ENCODE data around the gene RIC8B.

The RIC8B gene

DNA sequence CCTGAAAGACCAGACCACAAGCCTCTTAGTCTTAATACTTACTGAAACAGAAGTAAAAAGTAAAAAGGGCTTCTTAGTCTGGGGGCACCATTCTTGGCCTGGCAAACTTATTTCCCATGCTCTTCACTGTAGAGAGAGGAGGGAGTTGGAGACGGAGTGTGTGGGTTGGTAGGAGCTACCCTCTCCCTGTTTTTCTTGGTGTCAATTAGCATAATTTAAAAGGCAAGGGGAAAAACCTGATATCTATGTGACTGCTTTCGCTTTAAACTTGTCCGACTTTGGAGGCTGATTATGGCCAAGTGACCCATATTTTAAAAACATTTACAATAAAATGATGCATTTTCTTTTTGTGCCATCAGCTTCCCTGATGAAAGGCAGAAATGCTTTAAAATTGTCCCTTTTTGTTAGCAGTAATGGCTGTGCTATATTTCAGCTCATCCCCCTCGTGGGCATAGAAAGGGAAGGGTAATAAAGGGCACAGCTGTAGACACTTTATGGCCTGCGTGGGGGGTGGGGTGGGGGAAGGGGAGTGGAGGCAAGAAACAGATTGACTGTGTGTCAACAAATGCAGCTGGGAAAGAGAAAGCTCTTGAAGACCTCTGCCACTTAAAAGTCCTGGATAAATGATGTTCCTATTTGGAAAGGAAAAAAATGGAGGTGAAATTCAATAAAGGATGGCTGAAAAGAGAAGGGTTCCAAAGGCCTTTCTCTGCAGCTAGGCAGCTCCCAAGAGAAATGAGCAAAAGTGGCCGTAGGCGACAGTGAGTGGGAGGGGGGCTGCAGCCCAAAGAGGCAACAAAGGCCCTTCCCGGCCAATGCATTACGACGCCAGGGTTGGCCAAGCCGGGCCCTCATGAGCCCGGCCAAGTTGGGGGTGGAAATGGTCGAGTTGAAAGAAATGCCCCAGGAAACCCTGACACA lies 123.8 kb downstream of the RIC8B start:
- Histone ChIP-seq H4K20me1 (ENCODE audit: insufficient read depth, low read length) (no peaks in the 10 kb centered on the region), H3K27me3 (replicated peaks; ENCODE audit: insufficient read depth, low read length) (no peaks in the 10 kb centered on the region), H3K9ac (ENCODE audit: low read length) (no peak overlapping the region), H3K36me3 (replicated peaks; ENCODE audit: insufficient read depth, low read length) (no peaks in the 10 kb centered on the region), H3F3A (ENCODE audit: insufficient read depth, low read length) (no peaks in the 10 kb centered on the region), H3K79me2 (ENCODE audit: low read length) (no peaks in the 10 kb centered on the region), H3K27ac (ENCODE audit: low read length) (no peak overlapping the region), H2AFZ (ENCODE audit: low read length) (no peak overlapping the region), H3K9me3 (replicated peaks; ENCODE audit: insufficient read depth, low read length) (no peaks in the 10 kb centered on the region), H3K4me3 (ENCODE audit: low read length) (no peak overlapping the region), H3K9me2 (replicated peaks; ENCODE audit: insufficient read depth, low read length) (no peaks in the 10 kb centered on the region), H3K4me1 (ENCODE audit: low read length) (no peaks in the 10 kb centered on the region), H3K4me2 (ENCODE audit: low read depth, low read length) (no peak overlapping the region)
- TF ChIP-seq EZH2phosphoT487 (IDR thresholded peaks at IDR 0.05; ENCODE audit: low read length) (no peak), EZH2 (optimal IDR thresholded peaks at IDR 0.05; ENCODE audit: low read depth, low read length) (no peak)
- TF ChIP-seq, protein P1, sequence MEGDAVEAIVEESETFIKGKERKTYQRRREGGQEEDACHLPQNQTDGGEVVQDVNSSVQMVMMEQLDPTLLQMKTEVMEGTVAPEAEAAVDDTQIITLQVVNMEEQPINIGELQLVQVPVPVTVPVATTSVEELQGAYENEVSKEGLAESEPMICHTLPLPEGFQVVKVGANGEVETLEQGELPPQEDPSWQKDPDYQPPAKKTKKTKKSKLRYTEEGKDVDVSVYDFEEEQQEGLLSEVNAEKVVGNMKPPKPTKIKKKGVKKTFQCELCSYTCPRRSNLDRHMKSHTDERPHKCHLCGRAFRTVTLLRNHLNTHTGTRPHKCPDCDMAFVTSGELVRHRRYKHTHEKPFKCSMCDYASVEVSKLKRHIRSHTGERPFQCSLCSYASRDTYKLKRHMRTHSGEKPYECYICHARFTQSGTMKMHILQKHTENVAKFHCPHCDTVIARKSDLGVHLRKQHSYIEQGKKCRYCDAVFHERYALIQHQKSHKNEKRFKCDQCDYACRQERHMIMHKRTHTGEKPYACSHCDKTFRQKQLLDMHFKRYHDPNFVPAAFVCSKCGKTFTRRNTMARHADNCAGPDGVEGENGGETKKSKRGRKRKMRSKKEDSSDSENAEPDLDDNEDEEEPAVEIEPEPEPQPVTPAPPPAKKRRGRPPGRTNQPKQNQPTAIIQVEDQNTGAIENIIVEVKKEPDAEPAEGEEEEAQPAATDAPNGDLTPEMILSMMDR (IDR thresholded peaks at IDR 0.05; ENCODE audit: low read length), result no peak
- DNase-seq, result no peak

GRCh38 chr12:106900554-106900953 lies 126.1 kb downstream of the RIC8B start:
- no peaks in the 10 kb centered on the region for H3K4me1 ChIP-seq (ENCODE audit: low read length)
- H2AFZ ChIP-seq (ENCODE audit: low read length), result no peak overlapping the region
- H3K79me2 ChIP-seq (ENCODE audit: low read length), result no peaks in the 10 kb centered on the region
- no peaks in the 10 kb centered on the region for H3F3A ChIP-seq (ENCODE audit: insufficient read depth, low read length)
- H3K9ac ChIP-seq (ENCODE audit: low read length), result no peak overlapping the region
- DNase-seq, result no peak
- TF ChIP-seq EZH2 (optimal IDR thresholded peaks at IDR 0.05; ENCODE audit: low read depth, low read length), result no peak
- no peak for TF ChIP-seq EZH2phosphoT487 (IDR thresholded peaks at IDR 0.05; ENCODE audit: low read length)
- TF ChIP-seq, protein P1 (IDR thresholded peaks at IDR 0.05; ENCODE audit: low read length), result no peak
- no peak overlapping the region for H3K27ac ChIP-seq (ENCODE audit: low read length)
- H3K36me3 ChIP-seq (replicated peaks; ENCODE audit: insufficient read depth, low read length), result no peaks in the 10 kb centered on the region
- no peaks in the 10 kb centered on the region for H3K9me2 ChIP-seq (replicated peaks; ENCODE audit: insufficient read depth, low read length)
- no peak overlapping the region for H3K4me3 ChIP-seq (ENCODE audit: low read length)
- no peaks in the 10 kb centered on the region for H4K20me1 ChIP-seq (ENCODE audit: insufficient read depth, low read length)
- no peak overlapping the region for H3K4me2 ChIP-seq (ENCODE audit: low read depth, low read length)
- no peaks in the 10 kb centered on the region for H3K27me3 ChIP-seq (replicated peaks; ENCODE audit: insufficient read depth, low read length)
- H3K9me3 ChIP-seq (replicated peaks; ENCODE audit: insufficient read depth, low read length), result no peaks in the 10 kb centered on the region

DNA sequence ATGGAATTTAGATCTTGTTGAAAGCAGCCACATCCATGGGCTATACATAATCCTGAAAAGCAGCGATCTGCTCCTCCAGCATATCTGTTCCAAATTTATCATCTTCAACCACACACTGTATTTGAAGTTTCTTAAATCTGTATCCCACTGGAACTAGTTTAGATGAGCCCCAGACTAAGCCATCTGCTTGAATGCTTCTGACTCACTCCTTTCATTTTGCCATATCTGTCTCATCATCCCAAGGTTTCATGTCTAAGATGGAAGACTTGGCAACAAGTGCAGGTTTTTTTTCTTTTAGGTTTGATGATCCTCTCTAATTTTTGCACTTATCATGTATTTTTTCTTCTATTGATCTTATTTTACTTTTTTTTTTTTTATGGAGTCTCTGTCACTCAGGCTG lies 126.8 kb downstream of the RIC8B start:
- H4K20me1 ChIP-seq (ENCODE audit: insufficient read depth, low read length), result no peaks in the 10 kb centered on the region
- H3K27ac ChIP-seq (ENCODE audit: low read length), result no peak overlapping the region

More for the DNA sequence above, 126.8 kb downstream of the RIC8B start:
- Histone ChIP-seq H3K4me3 (ENCODE audit: low read length) (no peak overlapping the region), H3K79me2 (ENCODE audit: low read length) (no peaks in the 10 kb centered on the region), H2AFZ (ENCODE audit: low read length) (no peak overlapping the region), H3F3A (ENCODE audit: insufficient read depth, low read length) (no peaks in the 10 kb centered on the region), H3K9ac (ENCODE audit: low read length) (no peak overlapping the region), H3K4me1 (ENCODE audit: low read length) (no peaks in the 10 kb centered on the region), H3K36me3 (replicated peaks; ENCODE audit: insufficient read depth, low read length) (no peaks in the 10 kb centered on the region), H3K9me3 (replicated peaks; ENCODE audit: insufficient read depth, low read length) (no peaks in the 10 kb centered on the region), H3K9me2 (replicated peaks; ENCODE audit: insufficient read depth, low read length) (no peaks in the 10 kb centered on the region), H3K4me2 (ENCODE audit: low read depth, low read length) (no peak overlapping the region), H3K27me3 (replicated peaks; ENCODE audit: insufficient read depth, low read length) (no peaks in the 10 kb centered on the region)
- no peak for TF ChIP-seq EZH2 (optimal IDR thresholded peaks at IDR 0.05; ENCODE audit: low read depth, low read length)
- TF ChIP-seq, protein P1 (IDR thresholded peaks at IDR 0.05; ENCODE audit: low read length), result no peak
- TF ChIP-seq EZH2phosphoT487 (IDR thresholded peaks at IDR 0.05; ENCODE audit: low read length), result no peak
- DNase-seq, result no peak

All from MM.1S (cell line).